Tibial artery (tissue), 4 donors: ENCODE measurements around the gene CACNA1E.

Source experiments
- DNase-seq, 2 donors: peaks; one replicate each; pipeline ENCODE4 v3.0.0-alpha.2; 2019
- H3K27ac ChIP-seq, 2 donors: fragments of 200-600 bp; sonication (generic) in 1 of 2; 1 replicate in 1 of 2; 2 replicates in 1 of 2; pipeline ENCODE4 v1.5.1; 2018 to 2019; ENCODE audit warnings: mild to moderate bottlenecking in 1 of 2
- H3K27me3 ChIP-seq, 2 donors: fragments of 200-600 bp; sonication (generic) in 1 of 2; one replicate each; pipeline versions ENCODE4 v1.5.1 to v1.6.0; 2016 to 2019
- H3K36me3 ChIP-seq, 3 donors: fragments of 200-600 bp; sonication (generic) in 2 of 3; one replicate each; pipeline ENCODE4 v1.5.1; 2016 to 2019; ENCODE audit warnings: mild to moderate bottlenecking in 2 of 3
- H3K4me1 ChIP-seq, 4 donors: fragments of 200-600 bp; sonication (generic) in 2 of 4; 1 replicate in 3 of 4; 2 replicates in 1 of 4; pipeline ENCODE4 v1.5.1; 2016 to 2019
- H3K4me3 ChIP-seq, 2 donors: fragments of 200-600 bp; sonication (generic) in 1 of 2; 1 replicate in 1 of 2; 2 replicates in 1 of 2; pipeline ENCODE4 v1.5.1; 2018 to 2019; ENCODE audit warnings: mild to moderate bottlenecking in 2 of 2
- H3K9me3 ChIP-seq, 3 donors: fragments of 200-600 bp; sonication (generic) in 1 of 3; one replicate each; pipeline ENCODE4 v1.5.1; 2016 to 2019
- CTCF ChIP-seq, 2 experiments: fragments of 200-600 bp in 1 of 2; fragments of 450-650 bp in 1 of 2; IDR thresholded peaks; one replicate each; pipeline ENCODE4 v1.5.1; 2017 to 2019; ENCODE audit warnings: antibody characterized with exemption in 2 of 2, mild to moderate bottlenecking in 1 of 2, moderate library complexity in 1 of 2
- intact Hi-C: fragments of 100-400 bp; cut with DNase I; formaldehyde crosslinking; loops from one replicate; pipeline ENCODE4 v1.15.0; 2023; ENCODE audit warnings: low total_unique reads

The CACNA1E gene

GRCh38 chr1:181583598-181583997 is 100.3 kb downstream of the CACNA1E start:
- intact Hi-C loops = no loop called here
- Histone ChIP-seq H3K36me3 (no peaks in the 10 kb centered on the region), H3K27me3 (no peaks in the 10 kb centered on the region), H3K27ac (no peak overlapping the region), H3K4me3 (no peak overlapping the region), H3K9me3 (no peaks in the 10 kb centered on the region), H3K4me1 (no peaks in the 10 kb centered on the region)
- no peak for TF ChIP-seq CTCF (IDR thresholded peaks at IDR 0.05)
- no peak for DNase-seq

GRCh38 chr1:181587870-181588438 is 104.6 kb downstream of the CACNA1E start:
- Histone ChIP-seq H3K4me1 (no peaks in the 10 kb centered on the region), H3K27me3 (peaks cover 0 to under 1% of the 10 kb centered on the region in 2 donors), H3K27ac (no peak overlapping the region), H3K4me3 (no peak overlapping the region), H3K36me3 (no peaks in the 10 kb centered on the region), H3K9me3 (no peaks in the 10 kb centered on the region)
- DNase-seq = no peak
- TF ChIP-seq CTCF (IDR thresholded peaks at IDR 0.05) = no peak
- intact Hi-C loops = no loop called here

GRCh38 chr1:181588631-181589030 is 105.3 kb downstream of the CACNA1E start:
- Histone ChIP-seq H3K4me1 (no peaks in the 10 kb centered on the region), H3K4me3 (no peak overlapping the region), H3K27ac (no peak overlapping the region), H3K36me3 (no peaks in the 10 kb centered on the region), H3K27me3 (peaks cover 0 to 3% of the 10 kb centered on the region in 2 donors), H3K9me3 (no peaks in the 10 kb centered on the region)
- no peak for DNase-seq
- no peak for TF ChIP-seq CTCF (IDR thresholded peaks at IDR 0.05)
- intact Hi-C loops = no loop called here

- intact Hi-C loops = no loop called here
- no peak for TF ChIP-seq CTCF (IDR thresholded peaks at IDR 0.05)
- H3K4me1 ChIP-seq = no peaks in the 10 kb centered on the region
These were observed 109.0 kb downstream of the CACNA1E start for GRCh38 chr1:181592255-181592859.

GRCh38 chr1:181593042-181593441 is 109.7 kb downstream of the CACNA1E start:
- H3K27me3 ChIP-seq = peaks cover 0 to 3% of the 10 kb centered on the region in 2 donors
- intact Hi-C loops = no loop called here
- H3K9me3 ChIP-seq = no peaks in the 10 kb centered on the region
- H3K36me3 ChIP-seq = no peaks in the 10 kb centered on the region
- no peak for DNase-seq
- H3K27ac ChIP-seq = no peak overlapping the region
- H3K4me1 ChIP-seq = no peaks in the 10 kb centered on the region
- no peak overlapping the region for H3K4me3 ChIP-seq
- no peak for TF ChIP-seq CTCF (IDR thresholded peaks at IDR 0.05)

More at GRCh38 chr1:181592255-181592859, 109.0 kb downstream of the CACNA1E start:
- H3K9me3 ChIP-seq = no peaks in the 10 kb centered on the region
- H3K4me3 ChIP-seq = no peak overlapping the region
- no peak overlapping the region for H3K27ac ChIP-seq
- no peaks in the 10 kb centered on the region for H3K36me3 ChIP-seq
- H3K27me3 ChIP-seq = peaks cover 0 to 3% of the 10 kb centered on the region in 2 donors
- no peak for DNase-seq
